Left renal pelvis (tissue), 4 donors: Measurements from ENCODE around the gene AP2A2. TPM values are rescaled to one million over a fixed set of nuclear protein-coding genes. Genes with fewer than 3 reads are reported as not detected.

Source experiments
- DNase-seq, 4 donors: peaks; one replicate each; pipeline ENCODE4 v3.0.0-alpha.2; 2013; ENCODE audit warnings: low read depth in 4 of 4, low spot score in 3 of 4
- polyA plus RNA-seq, 4 donors: library from polyadenylated mRNA; unstranded; fragments of 120-200 nt; gene quantifications; one replicate each; pipeline ENCODE4 v1.2.1, GENCODE V29; 2013; ENCODE audit not compliant: insufficient read length in 4 of 4

Gene AP2A2
- polyA plus RNA-seq, 4 donors = 65.5 to 128 (median 107) TPM

- DNase-seq = no peak
These were observed 99.9 kb downstream of the AP2A2 start for GRCh38 chr11:1025410-1026162.

DNA sequence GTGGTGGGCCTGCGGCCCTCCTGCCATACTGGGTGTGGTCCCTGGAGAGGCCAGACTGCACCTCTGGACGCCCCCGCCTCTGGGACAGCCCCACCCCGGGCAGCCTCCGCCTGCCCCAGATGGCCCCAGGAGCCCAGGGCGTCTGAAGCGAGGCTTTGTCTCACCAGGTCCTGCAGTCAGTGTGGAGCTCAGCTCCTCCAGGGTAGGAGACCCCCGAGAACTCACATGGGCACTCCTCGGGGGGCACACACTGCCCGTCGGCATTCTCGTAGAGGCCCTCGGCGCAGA lies 100.4 kb downstream of the AP2A2 start:
- DNase-seq = no peak

GRCh38 chr11:1026641-1027482 lies 101.2 kb downstream of the AP2A2 start:
- DNase-seq = no peak

DNA sequence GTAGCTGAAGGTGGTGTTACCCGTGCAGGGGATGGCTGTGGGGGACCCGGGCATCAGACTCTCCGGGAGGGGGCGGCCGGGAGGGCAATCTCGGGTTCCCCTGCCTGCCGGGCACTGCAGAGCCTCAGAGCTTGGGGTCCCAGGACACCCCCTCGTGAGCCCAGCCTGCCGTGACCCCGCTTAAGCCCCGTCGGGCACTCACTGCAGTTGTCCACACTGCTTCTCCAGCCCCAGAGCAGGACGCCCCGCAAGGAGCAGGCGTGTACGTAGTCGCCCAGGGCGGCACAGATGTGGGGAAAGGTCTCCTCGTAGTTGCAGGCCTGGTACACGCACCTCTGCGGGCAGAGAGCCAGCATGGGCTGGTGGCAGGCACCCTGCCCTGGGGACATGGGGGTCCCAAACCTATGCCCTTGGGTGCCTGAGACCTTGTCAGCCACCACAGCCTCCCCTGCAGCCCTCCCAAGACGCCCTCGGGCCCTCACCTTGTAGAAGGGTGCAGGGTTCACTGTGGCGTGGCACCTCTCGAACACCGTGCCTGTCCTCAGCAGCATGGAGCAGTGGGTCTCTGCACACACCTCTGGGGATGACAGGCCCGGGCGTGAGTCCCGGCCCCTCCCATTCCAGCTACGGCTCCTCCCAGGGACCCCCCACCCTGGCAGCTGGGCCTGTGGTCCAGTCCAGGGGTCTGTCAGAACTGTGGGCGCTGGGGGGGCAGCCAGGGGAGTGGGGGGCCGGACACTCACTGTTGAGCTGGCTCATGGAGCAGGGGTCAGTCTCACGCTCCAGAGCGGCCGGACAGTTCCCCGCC lies 102.0 kb downstream of the AP2A2 start:
- DNase-seq = no peak

DNA sequence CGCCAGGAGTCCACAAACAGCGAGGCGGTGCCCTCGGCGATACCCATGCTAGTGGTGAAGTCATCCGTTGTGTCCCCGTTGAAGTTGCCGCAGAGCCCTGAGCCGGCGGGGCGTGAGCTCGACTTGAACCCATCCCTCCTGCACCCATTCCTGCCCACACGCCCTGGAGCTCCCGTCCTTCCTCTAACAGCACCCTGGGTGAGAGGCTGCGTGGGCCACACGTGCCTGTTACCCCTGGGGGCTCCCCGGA lies 102.5 kb downstream of the AP2A2 start:
- no peak for DNase-seq

GRCh38 chr11:1028616-1029015 lies 102.9 kb downstream of the AP2A2 start:
- DNase-seq = no peak

GRCh38 chr11:1029051-1029450 lies 103.4 kb downstream of the AP2A2 start:
- no peak for DNase-seq

DNA sequence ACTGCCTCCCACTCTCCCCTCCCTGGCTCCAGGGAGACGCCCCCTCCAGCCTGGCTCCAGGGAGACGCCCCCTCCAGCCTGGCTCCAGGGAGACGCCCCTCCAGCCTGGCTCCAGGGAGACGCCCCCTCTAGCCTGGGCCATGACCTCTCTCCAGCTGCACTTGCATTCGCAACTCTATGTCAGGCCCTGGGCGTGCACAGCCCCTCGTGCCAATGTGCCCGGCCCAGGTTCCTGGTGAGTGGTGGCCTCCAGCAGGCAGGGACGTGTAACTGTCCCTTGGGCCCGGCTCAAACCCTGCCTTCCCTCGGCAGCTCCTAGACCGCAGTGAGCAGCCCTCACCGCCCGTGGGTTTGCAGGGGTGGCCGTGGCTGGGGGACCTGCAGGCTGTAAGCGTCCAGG lies 104.0 kb downstream of the AP2A2 start:
- DNase-seq = no peak

DNA sequence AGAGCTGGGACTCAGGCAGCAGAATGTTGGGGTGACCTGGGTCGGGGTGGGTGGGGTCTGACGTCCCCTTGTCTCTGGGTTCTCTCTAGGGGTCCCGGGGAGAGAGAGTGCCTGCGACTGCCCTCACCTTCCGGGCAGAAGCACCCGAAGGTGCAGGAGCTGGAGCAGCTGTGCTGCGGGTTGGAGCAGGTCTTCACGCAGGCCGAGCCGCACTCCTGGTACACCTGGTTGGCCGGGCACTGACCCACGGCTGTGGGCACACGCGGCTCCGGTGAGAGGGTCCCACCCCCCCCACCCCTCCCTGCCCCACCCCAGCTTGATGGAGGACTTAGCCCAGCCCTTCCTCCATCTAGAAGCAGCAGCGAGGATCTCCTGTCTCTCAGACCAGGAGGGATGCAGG lies 104.4 kb downstream of the AP2A2 start:
- DNase-seq = no peak

DNA sequence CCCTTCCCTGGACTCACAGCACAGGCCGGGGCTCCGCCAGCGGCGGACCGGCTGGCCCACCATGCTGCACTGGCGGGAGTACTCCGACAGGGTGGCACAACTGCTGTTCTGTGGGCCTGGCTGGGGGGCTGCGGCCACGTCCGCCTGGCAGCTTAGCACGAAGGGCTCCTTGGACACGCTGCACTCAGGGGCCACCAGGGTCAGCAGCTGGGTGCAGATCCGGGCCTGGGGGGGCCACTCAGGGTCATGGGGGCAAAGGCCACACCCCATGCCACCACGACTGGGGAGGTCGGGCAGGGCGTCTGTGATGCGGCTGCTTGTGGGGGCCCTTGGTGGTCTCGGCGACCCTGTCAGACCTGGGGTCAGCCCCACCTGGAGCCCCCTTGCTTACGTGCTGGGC lies 104.9 kb downstream of the AP2A2 start:
- DNase-seq = no peak

DNA sequence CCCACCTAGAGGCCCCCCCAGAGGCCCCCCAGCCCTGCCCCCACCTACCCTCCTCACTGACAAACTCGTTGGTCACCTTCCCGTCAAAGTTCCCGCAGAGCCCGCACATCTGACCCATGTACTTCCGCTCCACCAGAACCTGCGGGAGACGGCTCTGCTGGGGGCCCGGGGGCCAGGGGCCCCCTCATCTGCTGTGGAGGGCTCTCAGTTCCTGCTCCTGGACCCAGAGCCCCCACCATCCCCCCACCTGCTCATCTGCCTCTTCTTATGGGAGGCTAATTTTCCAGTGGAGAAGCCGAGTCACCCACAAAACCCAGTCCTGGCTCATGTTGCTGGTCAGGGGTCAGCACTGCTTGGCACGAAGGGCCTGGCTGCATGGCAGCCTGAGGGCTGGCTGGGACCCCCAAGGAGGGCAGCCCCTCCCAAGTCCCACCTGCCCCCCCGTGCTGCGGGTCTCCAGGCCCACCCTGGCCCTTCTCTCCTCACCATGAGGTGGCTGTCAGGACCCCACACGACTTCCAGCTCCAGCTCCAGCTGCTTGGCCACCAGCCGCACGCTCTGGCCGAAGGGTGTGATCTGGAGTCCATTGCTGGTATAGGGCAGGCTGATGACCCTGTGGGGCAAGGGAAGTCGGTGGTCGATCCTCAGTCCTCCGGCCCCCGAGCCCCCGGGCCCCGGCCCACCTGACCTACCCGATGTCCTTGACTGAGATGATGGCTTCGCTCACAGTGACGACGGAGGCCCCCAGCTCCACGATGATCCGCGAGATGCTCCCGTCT lies 105.6 kb downstream of the AP2A2 start:
- no peak for DNase-seq

GRCh38 chr11:1032310-1032891 lies 106.7 kb downstream of the AP2A2 start:
- DNase-seq = no peak

DNA sequence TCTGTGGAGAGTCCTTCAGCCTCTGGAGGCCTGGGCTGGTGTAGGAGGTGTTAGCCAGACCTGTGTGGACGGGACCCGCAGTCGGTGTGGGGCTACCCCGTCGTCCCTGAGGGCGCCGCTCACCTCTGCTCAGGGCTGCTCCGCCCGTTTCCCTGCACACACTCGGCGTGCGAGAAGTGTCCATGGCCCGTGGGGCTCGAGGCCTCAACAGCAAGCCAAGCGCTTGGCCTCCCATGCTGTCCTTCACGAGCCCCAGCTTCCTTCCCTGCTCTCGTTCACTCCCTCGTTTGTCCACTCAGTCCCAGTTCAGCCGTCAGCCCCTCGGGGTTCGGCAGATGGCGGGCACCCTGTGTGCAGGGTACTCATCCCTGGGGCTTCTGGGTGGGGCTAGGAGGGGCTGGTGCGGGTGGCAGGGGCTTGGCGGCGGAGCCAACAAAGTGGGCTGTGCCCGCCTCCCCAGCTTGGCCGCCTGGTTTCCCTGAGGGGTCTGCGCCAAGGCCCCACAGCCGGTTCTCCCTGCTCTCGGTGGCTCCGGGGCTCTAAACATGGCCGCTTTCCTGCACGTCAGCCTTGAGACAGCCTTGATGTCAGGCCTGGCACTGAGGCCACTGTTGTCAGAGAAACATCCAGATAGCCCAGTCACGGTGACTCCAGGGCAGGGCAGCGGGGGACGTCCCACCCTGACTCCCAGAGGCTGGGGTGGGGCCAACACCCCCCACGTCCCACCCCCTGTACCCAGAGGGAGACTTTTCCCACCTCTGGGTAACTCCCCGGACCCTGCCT lies 107.5 kb downstream of the AP2A2 start:
- DNase-seq = no peak

- no peak for DNase-seq
These were observed 108.3 kb downstream of the AP2A2 start for GRCh38 chr11:1034001-1034400.

- DNase-seq = no peak
These were observed 109.0 kb downstream of the AP2A2 start for GRCh38 chr11:1034456-1035295.

- DNase-seq = no peak
These were observed 110.1 kb downstream of the AP2A2 start for GRCh38 chr11:1035577-1036283.

DNA sequence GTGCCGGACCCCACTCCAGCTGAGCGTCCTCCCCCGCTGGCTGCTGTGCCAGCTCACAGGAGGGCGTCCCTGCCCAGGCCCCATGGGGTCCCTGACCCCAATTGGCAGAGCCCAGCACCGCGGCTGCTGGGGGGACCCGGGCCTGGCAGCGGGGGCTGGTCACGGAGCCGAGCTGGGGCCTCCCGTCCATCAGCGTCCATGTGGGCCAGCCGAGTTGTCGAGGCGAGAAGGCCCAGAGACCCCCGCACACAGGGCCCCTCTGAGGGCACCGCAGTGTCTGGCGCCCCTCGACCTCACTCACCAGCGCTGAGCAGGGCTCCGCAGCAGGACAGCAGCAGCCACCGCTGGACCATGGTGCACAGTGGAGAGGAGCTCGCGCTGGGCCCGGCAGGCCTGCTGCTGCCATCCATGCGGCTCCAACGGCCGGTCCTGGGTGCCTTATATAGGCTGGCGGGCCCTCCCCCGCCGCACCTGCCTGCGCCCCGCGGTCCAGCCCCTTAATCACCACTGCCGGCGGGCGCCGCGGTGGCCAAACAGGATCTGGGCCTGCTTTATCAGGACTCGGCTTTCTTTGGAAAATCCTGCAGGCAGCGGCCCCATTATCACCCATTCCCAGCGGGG lies 110.7 kb downstream of the AP2A2 start, which contains the start of gene MUC6:
TSS of gene MUC6 (minus strand) at position 416 of the 621 bp plus-strand sequence. CDS start at position 353, 63 bp downstream.
- DNase-seq = no peak

GRCh38 chr11:1036931-1037330 lies 111.3 kb downstream of the AP2A2 start:
- no peak for DNase-seq
